Left ventricle myocardium inferior (tissue), 1 donor: Measurements from ENCODE around the gene SLC39A11. TPM values are rescaled to one million over a fixed set of nuclear protein-coding genes. Genes with fewer than 3 reads are reported as not detected.

Experiments used
- DNase-seq: peaks from one replicate; pipeline ENCODE4 v3.0.0-alpha.2; 2020
- H3K27ac ChIP-seq: fragments of 200-600 bp; replicated peaks from 2 replicates; pipeline ENCODE4 v1.8.0; 2021
- H3K27me3 ChIP-seq: fragments of 200-600 bp; 2 replicates; pipeline ENCODE4 v1.8.0; 2021; ENCODE audit warnings: low read depth
- H3K36me3 ChIP-seq: fragments of 200-600 bp; 2 replicates; pipeline ENCODE4 v1.8.0; 2021
- H3K4me1 ChIP-seq: fragments of 200-600 bp; 2 replicates; pipeline ENCODE4 v1.8.0; 2021
- H3K4me3 ChIP-seq: fragments of 200-600 bp; 2 replicates; pipeline ENCODE4 v1.8.0; 2021; ENCODE audit warnings: mild to moderate bottlenecking, moderate library complexity
- H3K9me3 ChIP-seq: fragments of 200-600 bp; replicated peaks from 2 replicates; pipeline ENCODE4 v1.8.0; 2021
- CTCF ChIP-seq: fragments of 200-600 bp; IDR thresholded peaks from 2 replicates; pipeline ENCODE4 v1.8.0; 2021; ENCODE audit warnings: antibody characterized with exemption, mild to moderate bottlenecking, borderline replicate concordance
- intact Hi-C: fragments of 100-400 bp; cut with micrococcal nuclease; formaldehyde crosslinking; loops from one replicate; pipeline ENCODE4 v1.11.0; 2022
- total RNA-seq: library from RNA; stranded (reverse); fragmentation: NEBNext Ultra II Directional; extraction: Animal tissue kit (Norgen Biotek cat#: 25700); gene quantifications from one replicate; pipeline ENCODE4 v1.2.1, GENCODE V29; 2021
- donor health status: DM: no; HTN: yes; CAD: no; lungs with severe emphysema.

Gene SLC39A11
- total RNA-seq, 1 donor from 2014 or later: 6.4 TPM

DNA sequence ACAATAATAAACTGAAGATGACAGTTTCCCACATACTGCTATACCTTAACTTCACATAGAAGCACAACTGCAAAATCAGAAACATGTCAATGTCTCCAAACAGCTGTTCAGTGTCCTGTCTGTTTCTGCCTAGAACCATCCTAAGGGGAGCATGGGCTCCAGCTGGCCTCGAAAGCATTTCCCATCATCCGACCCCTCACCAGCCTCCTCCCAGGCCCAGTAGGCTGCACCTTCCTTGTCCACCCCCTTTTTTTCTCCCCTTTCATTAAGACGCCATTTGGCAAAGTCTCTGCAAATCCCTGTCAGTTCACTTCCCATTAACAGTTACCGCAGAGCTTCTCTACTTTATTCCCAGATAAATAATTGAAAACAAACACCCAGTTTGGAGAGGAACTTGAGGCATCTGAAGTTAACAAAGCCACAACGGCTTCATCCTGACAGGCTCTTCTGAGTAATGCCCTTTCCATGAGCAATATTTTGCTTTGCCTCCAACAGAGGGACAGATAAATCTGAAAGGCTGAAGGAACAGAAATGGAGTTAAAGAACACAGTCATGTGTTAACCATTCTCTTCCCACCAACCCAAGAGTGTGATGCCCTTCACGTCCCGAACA is 65.3 kb downstream of the SLC39A11 start:
- H3K9me3 ChIP-seq: peaks cover 8% of the 10 kb centered on the region
- intact Hi-C loops: no loop called here
- peaks cover 5% of the 10 kb centered on the region for H3K36me3 ChIP-seq
- TF ChIP-seq CTCF: no peak
- H3K4me3 ChIP-seq: no peak overlapping the region
- no peak for DNase-seq
- H3K4me1 ChIP-seq: peaks cover 7% of the 10 kb centered on the region
- H3K27ac ChIP-seq: no peak overlapping the region
- H3K27me3 ChIP-seq: no peaks in the 10 kb centered on the region

DNA sequence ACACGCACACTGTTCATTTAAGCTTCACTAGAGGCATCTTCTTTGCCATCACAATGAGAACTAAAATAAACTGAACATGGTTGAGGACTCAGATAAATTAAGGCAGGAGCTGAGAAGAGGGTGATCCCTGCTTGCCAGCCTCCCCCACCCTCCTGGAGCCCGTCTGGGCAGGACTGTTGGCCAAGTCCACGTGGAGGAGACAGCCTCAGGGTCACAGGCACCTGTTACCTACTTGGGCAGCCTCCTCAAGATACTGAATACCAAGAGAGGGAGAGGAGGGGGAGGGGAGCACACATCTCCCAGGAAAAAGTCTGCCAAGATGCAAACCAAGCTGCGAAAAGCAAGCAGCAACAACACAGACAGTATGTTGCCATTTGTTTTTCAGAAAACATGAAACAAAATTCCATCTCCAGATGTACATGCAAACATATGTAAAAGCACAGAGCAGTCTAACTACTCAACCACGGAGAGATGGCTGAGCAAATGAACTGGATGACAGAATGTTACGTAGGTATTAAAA is 67.4 kb downstream of the SLC39A11 start:
- no peaks in the 10 kb centered on the region for H3K36me3 ChIP-seq
- no peak overlapping the region for H3K4me3 ChIP-seq
- no peak overlapping the region for H3K27ac ChIP-seq
- H3K4me1 ChIP-seq: peaks cover 2% of the 10 kb centered on the region
- no peaks in the 10 kb centered on the region for H3K27me3 ChIP-seq
- intact Hi-C loops: no loop called here
- H3K9me3 ChIP-seq: peaks cover 14% of the 10 kb centered on the region
- DNase-seq: no peak
- no peak for TF ChIP-seq CTCF

GRCh38 chr17:73023759-73024158 is 68.7 kb downstream of the SLC39A11 start:
- intact Hi-C loops: no loop called here

GRCh38 chr17:73022694-73023093 is 69.8 kb downstream of the SLC39A11 start:
- no peak overlapping the region for H3K27ac ChIP-seq
- intact Hi-C loops: no loop called here
- H3K9me3 ChIP-seq: peaks cover 38% of the 10 kb centered on the region
- no peaks in the 10 kb centered on the region for H3K27me3 ChIP-seq
- DNase-seq: no peak
- H3K4me1 ChIP-seq: peaks cover 2% of the 10 kb centered on the region
- H3K4me3 ChIP-seq: no peak overlapping the region
- no peak for TF ChIP-seq CTCF
- H3K36me3 ChIP-seq: no peaks in the 10 kb centered on the region

More at GRCh38 chr17:73023759-73024158, 68.7 kb downstream of the SLC39A11 start:
- no peak for DNase-seq
- Histone ChIP-seq H3K36me3 (no peaks in the 10 kb centered on the region), H3K27ac (no peak overlapping the region), H3K27me3 (no peaks in the 10 kb centered on the region), H3K4me3 (no peak overlapping the region), H3K4me1 (peaks cover 2% of the 10 kb centered on the region), H3K9me3 (peaks cover 28% of the 10 kb centered on the region)
- no peak for TF ChIP-seq CTCF

GRCh38 chr17:73021771-73022170 is 70.7 kb downstream of the SLC39A11 start:
- H3K27me3 ChIP-seq: no peaks in the 10 kb centered on the region
- intact Hi-C loops: no loop called here
- no peak for DNase-seq
- no peak overlapping the region for H3K27ac ChIP-seq
- H3K36me3 ChIP-seq: no peaks in the 10 kb centered on the region
- no peak for TF ChIP-seq CTCF
- H3K9me3 ChIP-seq: peaks cover 42% of the 10 kb centered on the region
- H3K4me3 ChIP-seq: no peak overlapping the region
- H3K4me1 ChIP-seq: no peaks in the 10 kb centered on the region
